Neural cell (in vitro differentiated cells): ENCODE data around the gene NIPSNAP3A. TPM values are rescaled to one million over a fixed set of nuclear protein-coding genes. Genes with fewer than 3 reads are reported as not detected.

Experiments used
- H2AFZ ChIP-seq: fragments of 200-600, 300-800 bp; sonication (generic), shearing (Covaris generic); 2 replicates; pipeline ENCODE4 v1.6.0; 2014; ENCODE audit warnings: low read depth, mild to moderate bottlenecking, antibody characterized with exemption, low read length, moderate library complexity
- H3F3A ChIP-seq: fragments of 200-600 bp; shearing (Covaris generic); 2 replicates; pipeline ENCODE4 v1.6.1; 2016; ENCODE audit warnings: mild to moderate bottlenecking, moderate library complexity, mixed read lengths, antibody characterized with exemption, low read length; ENCODE audit not compliant: insufficient read depth, poor library complexity, severe bottlenecking
- H3K27ac ChIP-seq: fragments of 200-600, 300-800 bp; sonication (generic), shearing (Covaris generic); 2 replicates; pipeline ENCODE4 v1.5.1; 2014; ENCODE audit warnings: mild to moderate bottlenecking, low read length, moderate library complexity
- H3K27me3 ChIP-seq: fragments of 300-800, 200-600 bp; sonication (generic), shearing (Covaris generic); 2 replicates; pipeline ENCODE4 v1.6.0; 2014; ENCODE audit warnings: mild to moderate bottlenecking, low read depth, low read length, moderate library complexity; ENCODE audit not compliant: insufficient read depth
- H3K36me3 ChIP-seq: fragments of 300-800, 200-600 bp; sonication (generic), shearing (Covaris generic); 2 replicates; pipeline ENCODE4 v1.5.1; 2014; ENCODE audit warnings: mild to moderate bottlenecking, antibody characterized with exemption, low read length, moderate library complexity; ENCODE audit not compliant: insufficient read depth
- H3K4me2 ChIP-seq: fragments of 300-800, 200-600 bp; sonication (generic), shearing (Covaris generic); 2 replicates; pipeline ENCODE4 v1.6.0; 2014; ENCODE audit warnings: mild to moderate bottlenecking, low read length
- H3K4me3 ChIP-seq: fragments of 300-800, 200-600 bp; sonication (generic), shearing (Covaris generic); 2 replicates; pipeline ENCODE4 v1.5.1; 2014; ENCODE audit warnings: mild to moderate bottlenecking, low read length, moderate library complexity
- H3K79me2 ChIP-seq: fragments of 200-600 bp; shearing (Covaris generic); replicated peaks from 2 replicates; pipeline ENCODE4 v1.6.0; 2014; ENCODE audit warnings: mild to moderate bottlenecking, low read length, moderate library complexity; ENCODE audit not compliant: insufficient read depth
- H3K9ac ChIP-seq: fragments of 300-800, 200-600 bp; sonication (generic), shearing (Covaris generic); 2 replicates; pipeline ENCODE4 v1.6.1; 2016; ENCODE audit warnings: mild to moderate bottlenecking, low read length, mixed read lengths
- H3K9me2 ChIP-seq: fragments of 200-600 bp; shearing (Covaris generic); 2 replicates; pipeline ENCODE4 v1.6.1; 2016; ENCODE audit warnings: mild to moderate bottlenecking, low read length, mixed read lengths; ENCODE audit not compliant: insufficient read depth
- H3K9me3 ChIP-seq: fragments of 200-600, 300-800 bp; sonication (generic), shearing (Covaris generic); 2 replicates; pipeline ENCODE4 v1.6.1; 2016; ENCODE audit warnings: mild to moderate bottlenecking, mixed run types, low read length, moderate library complexity, mixed read lengths
- H4K20me1 ChIP-seq: fragments of 200-600 bp; shearing (Covaris generic); 2 replicates; pipeline ENCODE4 v1.6.1; 2016; ENCODE audit warnings: mild to moderate bottlenecking, mixed run types; ENCODE audit not compliant: insufficient read depth
- EP300 ChIP-seq: fragments of 450-650 bp; conservative IDR thresholded peaks from 2 replicates; pipeline ENCODE4 v1.6.1; 2014; ENCODE audit warnings: antibody characterized with exemption, mild to moderate bottlenecking, moderate library complexity; ENCODE audit not compliant: poor library complexity, severe bottlenecking
- EZH2 ChIP-seq: fragments of 200-600, 300-800 bp; shearing (Covaris generic), sonication (generic); IDR thresholded peaks from 2 replicates; pipeline ENCODE4 v1.6.1; 2014; ENCODE audit warnings: antibody characterized with exemption, low read length, borderline replicate concordance, mild to moderate bottlenecking; ENCODE audit not compliant: insufficient read depth, poor library complexity, severe bottlenecking
- MXI1 ChIP-seq: fragments of 450-650 bp; conservative IDR thresholded peaks from 2 replicates; pipeline ENCODE4 v1.6.1; 2014; ENCODE audit warnings: antibody characterized with exemption, mild to moderate bottlenecking; ENCODE audit not compliant: poor library complexity, severe bottlenecking
- POLR2AphosphoS5 ChIP-seq: IDR thresholded peaks from 2 replicates; pipeline ENCODE4 v1.6.1; 2012
- RAD21 ChIP-seq: fragments of 450-650 bp; conservative IDR thresholded peaks from 2 replicates; pipeline ENCODE4 v1.6.1; 2014; ENCODE audit warnings: antibody characterized with exemption, mild to moderate bottlenecking, moderate library complexity
- SMC3 ChIP-seq: fragments of 450-650 bp; conservative IDR thresholded peaks from 2 replicates; pipeline ENCODE4 v1.6.1; 2014; ENCODE audit warnings: antibody characterized with exemption, mild to moderate bottlenecking, moderate library complexity; ENCODE audit not compliant: poor library complexity
- TAF1 ChIP-seq: IDR thresholded peaks from 2 replicates; pipeline ENCODE4 v1.6.1; 2012; ENCODE audit warnings: low read depth
- polyA plus RNA-seq: library from polyadenylated mRNA; depleted of rRNA; stranded (reverse); fragments of >200 nt; gene quantifications from 2 replicates; pipeline ENCODE4 v1.2.3, GENCODE V29; 2014
- TF ChIP-seq, protein P1 (sequence below): IDR thresholded peaks from 2 replicates; pipeline ENCODE4 v1.6.1; 2012; ENCODE audit warnings: borderline replicate concordance
- TF ChIP-seq, protein P2 (sequence below): fragments of 450-650 bp; IDR thresholded peaks from 2 replicates; pipeline ENCODE4 v1.5.1; 2014; ENCODE audit warnings: antibody characterized with exemption, mild to moderate bottlenecking, moderate library complexity; ENCODE audit not compliant: poor library complexity, severe bottlenecking

The NIPSNAP3A gene
- polyA plus RNA-seq, 1 donor from 2014 or later: 51.9 TPM

GRCh38 chr9:104775976-104776375 lies 28.5 kb downstream of the NIPSNAP3A start:
- Histone ChIP-seq H3K27me3 (no peaks in the 10 kb centered on the region), H3K9ac (no peak overlapping the region), H3K27ac (no peak overlapping the region), H3K9me3 (no peaks in the 10 kb centered on the region), H3K4me2 (no peak overlapping the region), H3K4me3 (no peak overlapping the region), H3K79me2 (no peaks in the 10 kb centered on the region), H3K9me2 (no peaks in the 10 kb centered on the region), H3K36me3 (no peaks in the 10 kb centered on the region), H3F3A (no peaks in the 10 kb centered on the region), H2AFZ (no peak overlapping the region), H4K20me1 (no peaks in the 10 kb centered on the region)
- no peak for TF ChIP-seq TAF1

DNA sequence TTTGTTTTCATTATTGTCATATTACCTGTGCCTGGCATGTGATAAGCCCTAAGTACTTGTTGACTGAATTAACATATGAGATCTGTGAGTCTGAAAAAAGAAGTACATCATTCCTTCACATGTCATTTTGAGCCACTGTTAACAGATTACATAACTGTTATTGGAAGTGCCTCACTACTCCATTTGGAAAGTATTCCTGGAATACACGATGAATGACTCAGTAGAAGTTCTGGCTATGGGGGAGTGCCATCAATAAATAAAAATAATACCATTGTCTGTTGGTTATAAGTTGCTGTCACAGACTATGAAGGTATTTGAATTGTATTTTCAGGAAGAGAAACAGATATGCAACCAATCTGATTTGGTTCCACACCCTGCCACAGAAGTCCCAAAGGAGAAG lies 29.3 kb downstream of the NIPSNAP3A start:
- H3K36me3 ChIP-seq: no peaks in the 10 kb centered on the region
- no peaks in the 10 kb centered on the region for H3K79me2 ChIP-seq
- no peaks in the 10 kb centered on the region for H4K20me1 ChIP-seq
- H3K4me3 ChIP-seq: no peak overlapping the region
- no peak overlapping the region for H3K4me2 ChIP-seq
- no peak overlapping the region for H3K9ac ChIP-seq
- H3K9me3 ChIP-seq: no peaks in the 10 kb centered on the region
- H2AFZ ChIP-seq: no peak overlapping the region
- H3K27me3 ChIP-seq: no peaks in the 10 kb centered on the region
- H3K9me2 ChIP-seq: no peaks in the 10 kb centered on the region
- H3F3A ChIP-seq: no peaks in the 10 kb centered on the region
- no peak for TF ChIP-seq TAF1
- no peak for TF ChIP-seq MXI1
- no peak for TF ChIP-seq RAD21
- no peak for TF ChIP-seq EP300
- no peak for TF ChIP-seq EZH2
- TF ChIP-seq, protein P1, sequence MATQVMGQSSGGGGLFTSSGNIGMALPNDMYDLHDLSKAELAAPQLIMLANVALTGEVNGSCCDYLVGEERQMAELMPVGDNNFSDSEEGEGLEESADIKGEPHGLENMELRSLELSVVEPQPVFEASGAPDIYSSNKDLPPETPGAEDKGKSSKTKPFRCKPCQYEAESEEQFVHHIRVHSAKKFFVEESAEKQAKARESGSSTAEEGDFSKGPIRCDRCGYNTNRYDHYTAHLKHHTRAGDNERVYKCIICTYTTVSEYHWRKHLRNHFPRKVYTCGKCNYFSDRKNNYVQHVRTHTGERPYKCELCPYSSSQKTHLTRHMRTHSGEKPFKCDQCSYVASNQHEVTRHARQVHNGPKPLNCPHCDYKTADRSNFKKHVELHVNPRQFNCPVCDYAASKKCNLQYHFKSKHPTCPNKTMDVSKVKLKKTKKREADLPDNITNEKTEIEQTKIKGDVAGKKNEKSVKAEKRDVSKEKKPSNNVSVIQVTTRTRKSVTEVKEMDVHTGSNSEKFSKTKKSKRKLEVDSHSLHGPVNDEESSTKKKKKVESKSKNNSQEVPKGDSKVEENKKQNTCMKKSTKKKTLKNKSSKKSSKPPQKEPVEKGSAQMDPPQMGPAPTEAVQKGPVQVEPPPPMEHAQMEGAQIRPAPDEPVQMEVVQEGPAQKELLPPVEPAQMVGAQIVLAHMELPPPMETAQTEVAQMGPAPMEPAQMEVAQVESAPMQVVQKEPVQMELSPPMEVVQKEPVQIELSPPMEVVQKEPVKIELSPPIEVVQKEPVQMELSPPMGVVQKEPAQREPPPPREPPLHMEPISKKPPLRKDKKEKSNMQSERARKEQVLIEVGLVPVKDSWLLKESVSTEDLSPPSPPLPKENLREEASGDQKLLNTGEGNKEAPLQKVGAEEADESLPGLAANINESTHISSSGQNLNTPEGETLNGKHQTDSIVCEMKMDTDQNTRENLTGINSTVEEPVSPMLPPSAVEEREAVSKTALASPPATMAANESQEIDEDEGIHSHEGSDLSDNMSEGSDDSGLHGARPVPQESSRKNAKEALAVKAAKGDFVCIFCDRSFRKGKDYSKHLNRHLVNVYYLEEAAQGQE: no peak
- no peak for TF ChIP-seq POLR2AphosphoS5
- TF ChIP-seq SMC3: no peak
- TF ChIP-seq, protein P2, sequence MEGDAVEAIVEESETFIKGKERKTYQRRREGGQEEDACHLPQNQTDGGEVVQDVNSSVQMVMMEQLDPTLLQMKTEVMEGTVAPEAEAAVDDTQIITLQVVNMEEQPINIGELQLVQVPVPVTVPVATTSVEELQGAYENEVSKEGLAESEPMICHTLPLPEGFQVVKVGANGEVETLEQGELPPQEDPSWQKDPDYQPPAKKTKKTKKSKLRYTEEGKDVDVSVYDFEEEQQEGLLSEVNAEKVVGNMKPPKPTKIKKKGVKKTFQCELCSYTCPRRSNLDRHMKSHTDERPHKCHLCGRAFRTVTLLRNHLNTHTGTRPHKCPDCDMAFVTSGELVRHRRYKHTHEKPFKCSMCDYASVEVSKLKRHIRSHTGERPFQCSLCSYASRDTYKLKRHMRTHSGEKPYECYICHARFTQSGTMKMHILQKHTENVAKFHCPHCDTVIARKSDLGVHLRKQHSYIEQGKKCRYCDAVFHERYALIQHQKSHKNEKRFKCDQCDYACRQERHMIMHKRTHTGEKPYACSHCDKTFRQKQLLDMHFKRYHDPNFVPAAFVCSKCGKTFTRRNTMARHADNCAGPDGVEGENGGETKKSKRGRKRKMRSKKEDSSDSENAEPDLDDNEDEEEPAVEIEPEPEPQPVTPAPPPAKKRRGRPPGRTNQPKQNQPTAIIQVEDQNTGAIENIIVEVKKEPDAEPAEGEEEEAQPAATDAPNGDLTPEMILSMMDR: no peak
- no peak overlapping the region for H3K27ac ChIP-seq

- H3F3A ChIP-seq: no peaks in the 10 kb centered on the region
- no peak overlapping the region for H3K4me3 ChIP-seq
- no peak overlapping the region for H3K9ac ChIP-seq
Measured at GRCh38 chr9:104778802-104779201, 31.3 kb downstream of the NIPSNAP3A start.

More at GRCh38 chr9:104778802-104779201, 31.3 kb downstream of the NIPSNAP3A start:
- H3K27me3 ChIP-seq: no peaks in the 10 kb centered on the region
- TF ChIP-seq POLR2AphosphoS5: no peak
- TF ChIP-seq EP300: no peak
- TF ChIP-seq RAD21: no peak
- TF ChIP-seq SMC3: no peak
- TF ChIP-seq, protein P1: no peak
- TF ChIP-seq, protein P2: no peak
- no peak for TF ChIP-seq MXI1
- TF ChIP-seq EZH2: no peak
- no peak for TF ChIP-seq TAF1
- no peaks in the 10 kb centered on the region for H4K20me1 ChIP-seq
- no peak overlapping the region for H3K4me2 ChIP-seq
- H3K36me3 ChIP-seq: no peaks in the 10 kb centered on the region
- H3K27ac ChIP-seq: no peak overlapping the region
- no peaks in the 10 kb centered on the region for H3K9me2 ChIP-seq
- no peaks in the 10 kb centered on the region for H3K9me3 ChIP-seq
- no peak overlapping the region for H2AFZ ChIP-seq
- H3K79me2 ChIP-seq: no peaks in the 10 kb centered on the region
